H9 (cell line): ENCODE data around the gene ZNF609. TPM values are rescaled to one million over a fixed set of nuclear protein-coding genes. Genes with fewer than 3 reads are reported as not detected.

Experiments
- DNase-seq: peaks from one replicate; pipeline ENCODE4 v3.0.0-alpha.2; 2017
- H2AFZ ChIP-seq: one replicate; pipeline ENCODE4 v1.6.1; 2013; ENCODE audit warnings: mild to moderate bottlenecking, low read length, control low read depth, moderate library complexity
- H2AK5ac ChIP-seq: 2 replicates; pipeline ENCODE4 v1.6.1; 2013; ENCODE audit warnings: low read length, control low read depth, mixed read lengths; ENCODE audit not compliant: insufficient read length
- H2BK120ac ChIP-seq: one replicate; pipeline ENCODE4 v1.6.1; 2013; ENCODE audit warnings: low read depth, mild to moderate bottlenecking, low read length, control low read depth, inconsistent platforms; ENCODE audit not compliant: poor library complexity, severe bottlenecking
- H2BK12ac ChIP-seq: 2 replicates; pipeline ENCODE4 v1.6.1; 2013; ENCODE audit warnings: low read length, control low read depth, mixed read lengths, low read depth; ENCODE audit not compliant: insufficient read length
- H2BK15ac ChIP-seq: 2 replicates; pipeline ENCODE4 v1.6.1; 2013; ENCODE audit warnings: low read depth, low read length, control low read depth
- H2BK20ac ChIP-seq: one replicate; pipeline ENCODE4 v1.6.1; 2013; ENCODE audit warnings: low read depth, mild to moderate bottlenecking, low read length, control low read depth, inconsistent platforms; ENCODE audit not compliant: poor library complexity, severe bottlenecking
- H2BK5ac ChIP-seq: 2 replicates; pipeline ENCODE4 v1.6.1; 2013; ENCODE audit warnings: low read length, control low read depth, mixed read lengths; ENCODE audit not compliant: insufficient read length
- H3K14ac ChIP-seq: 2 replicates; pipeline ENCODE4 v1.6.1; 2013; ENCODE audit warnings: low read length, control low read depth; ENCODE audit not compliant: insufficient read depth
- H3K18ac ChIP-seq: 2 replicates; pipeline ENCODE4 v1.6.1; 2013; ENCODE audit warnings: low read depth, mild to moderate bottlenecking, mixed read lengths, low read length, control low read depth; ENCODE audit not compliant: insufficient read length
- H3K23ac ChIP-seq: 2 replicates; pipeline ENCODE4 v1.6.1; 2013; ENCODE audit warnings: low read length, control low read depth, mixed read lengths, low read depth; ENCODE audit not compliant: insufficient read length
- H3K23me2 ChIP-seq: 2 replicates; pipeline ENCODE4 v1.6.1; 2013; ENCODE audit warnings: low read depth, mild to moderate bottlenecking, mixed read lengths, low read length, control low read depth; ENCODE audit not compliant: insufficient read length, poor library complexity, severe bottlenecking
- H3K27ac ChIP-seq: 2 replicates; pipeline ENCODE4 v1.5.1; 2013; ENCODE audit warnings: low read length, control low read depth, mixed read lengths, low read depth; ENCODE audit not compliant: insufficient read length
- H3K27me3 ChIP-seq: 2 replicates; pipeline ENCODE4 v1.6.1; 2013; ENCODE audit warnings: low read length, control low read depth, inconsistent platforms; ENCODE audit not compliant: insufficient read depth
- H3K4ac ChIP-seq: 2 replicates; pipeline ENCODE4 v1.6.1; 2013; ENCODE audit warnings: low read depth, mild to moderate bottlenecking, control low read depth, inconsistent platforms, low read length, moderate library complexity
- H3K4me1 ChIP-seq: 2 replicates; pipeline ENCODE4 v1.6.1; 2013; ENCODE audit warnings: low read length, control low read depth, inconsistent platforms; ENCODE audit not compliant: insufficient read depth
- H3K4me2 ChIP-seq: 2 replicates; pipeline ENCODE4 v1.6.1; 2013; ENCODE audit warnings: low read length, control low read depth, mixed read lengths; ENCODE audit not compliant: insufficient read length, insufficient read depth
- H3K56ac ChIP-seq: 2 replicates; pipeline ENCODE4 v1.6.1; 2013; ENCODE audit warnings: low read depth, mild to moderate bottlenecking, mixed read lengths, low read length, control low read depth; ENCODE audit not compliant: insufficient read length
- H3K79me1 ChIP-seq: 2 replicates; pipeline ENCODE4 v1.6.1; 2013; ENCODE audit warnings: low read depth, mild to moderate bottlenecking, moderate library complexity, low read length, control low read depth, inconsistent platforms; ENCODE audit not compliant: insufficient read depth, poor library complexity, severe bottlenecking
- H3K79me2 ChIP-seq: 2 replicates; pipeline ENCODE4 v1.6.1; 2013; ENCODE audit warnings: low read length, control low read depth, inconsistent platforms; ENCODE audit not compliant: insufficient read depth
- H3K9ac ChIP-seq: 2 replicates; pipeline ENCODE4 v1.6.1; 2013; ENCODE audit warnings: low read length, control low read depth, mixed read lengths; ENCODE audit not compliant: insufficient read length; ENCODE audit errors: extremely low read depth
- H3K9me3 ChIP-seq: one replicate; pipeline ENCODE4 v1.6.1; 2013; ENCODE audit warnings: low read depth, low read length, inconsistent platforms; ENCODE audit not compliant: control insufficient read depth
- H3T11ph ChIP-seq: one replicate; pipeline ENCODE4 v1.6.1; 2013; ENCODE audit warnings: mild to moderate bottlenecking, low read length, control low read depth, inconsistent platforms
- H4K20me1 ChIP-seq: one replicate; pipeline ENCODE4 v1.6.1; 2013; ENCODE audit not compliant: control insufficient read depth, insufficient read length, insufficient read depth
- H4K5ac ChIP-seq: 2 replicates; pipeline ENCODE4 v1.6.1; 2013; ENCODE audit warnings: low read depth, mild to moderate bottlenecking, mixed read lengths, low read length, control low read depth; ENCODE audit not compliant: insufficient read length
- H4K8ac ChIP-seq: replicated peaks from 2 replicates; pipeline ENCODE4 v1.6.1; 2013; ENCODE audit warnings: low read length, control low read depth, mixed read lengths, low read depth; ENCODE audit not compliant: insufficient read length
- H4K91ac ChIP-seq: 2 replicates; pipeline ENCODE4 v1.6.1; 2013; ENCODE audit warnings: low read depth, mild to moderate bottlenecking, moderate library complexity, mixed read lengths, low read length, control low read depth; ENCODE audit not compliant: insufficient read length
- H3K27ac Mint-ChIP-seq, 3 experiments: 2 replicates in 2 of 3; 3 replicates in 1 of 3; pipeline ENCODE4 v1.8.0; 2020 to 2021; ENCODE audit warnings: mixed read lengths in 3 of 3, mild to moderate bottlenecking in 1 of 3, moderate library complexity in 1 of 3
- H3K27me3 Mint-ChIP-seq: 2 replicates; pipeline ENCODE4 v1.8.0; 2021; ENCODE audit warnings: low read depth, mild to moderate bottlenecking, moderate library complexity, mixed read lengths
- H3K36me3 Mint-ChIP-seq, 3 experiments: 2 replicates in 2 of 3; 3 replicates in 1 of 3; pipeline ENCODE4 v1.8.0; 2020 to 2021; ENCODE audit warnings: low read depth in 3 of 3, mixed read lengths in 3 of 3; ENCODE audit not compliant: insufficient read depth in 1 of 3
- H3K4me1 Mint-ChIP-seq, 2 experiments: 2 replicates each; pipeline ENCODE4 v1.8.0; 2020; ENCODE audit warnings: mixed read lengths in 2 of 2
- H3K4me3 Mint-ChIP-seq, 2 experiments: 2 replicates in 1 of 2; 3 replicates in 1 of 2; pipeline ENCODE4 v1.8.0; 2020 to 2021; ENCODE audit warnings: mild to moderate bottlenecking in 2 of 2, mixed read lengths in 2 of 2, moderate library complexity in 1 of 2
- H3K9me3 Mint-ChIP-seq, 2 experiments: 2 replicates in 1 of 2; 3 replicates in 1 of 2; pipeline ENCODE4 v1.8.0; 2020; ENCODE audit warnings: mild to moderate bottlenecking in 2 of 2, mixed read lengths in 2 of 2, moderate library complexity in 1 of 2
- WGBS: extraction: QIAGEN DNeasy Blood & Tissue Kit; methylation state at CpG from one replicate; pipeline ENCODE4 v1.1.7; 2013; ENCODE audit warnings: missing lambda C conversion rate, low lambda C conversion rate, mixed read lengths; ENCODE audit not compliant: insufficient read length; ENCODE audit errors: extremely low coverage; 5-methylcytosine and 5-hydroxymethylcytosine counted together
- total RNA-seq: library from RNA; stranded (reverse); gene quantifications from 2 replicates; pipeline ENCODE4 v1.2.1, GENCODE V29; 2021
- TF ChIP-seq, protein P1 (sequence below): fragments of 200-600 bp; sonication (generic); conservative IDR thresholded peaks from 3 replicates; pipeline ENCODE4 v1.8.0; 2021; ENCODE audit warnings: antibody characterized with exemption, mild to moderate bottlenecking

ZNF609 gene
- total RNA-seq, 1 experiment from 2014 or later = 45.3 TPM

DNA sequence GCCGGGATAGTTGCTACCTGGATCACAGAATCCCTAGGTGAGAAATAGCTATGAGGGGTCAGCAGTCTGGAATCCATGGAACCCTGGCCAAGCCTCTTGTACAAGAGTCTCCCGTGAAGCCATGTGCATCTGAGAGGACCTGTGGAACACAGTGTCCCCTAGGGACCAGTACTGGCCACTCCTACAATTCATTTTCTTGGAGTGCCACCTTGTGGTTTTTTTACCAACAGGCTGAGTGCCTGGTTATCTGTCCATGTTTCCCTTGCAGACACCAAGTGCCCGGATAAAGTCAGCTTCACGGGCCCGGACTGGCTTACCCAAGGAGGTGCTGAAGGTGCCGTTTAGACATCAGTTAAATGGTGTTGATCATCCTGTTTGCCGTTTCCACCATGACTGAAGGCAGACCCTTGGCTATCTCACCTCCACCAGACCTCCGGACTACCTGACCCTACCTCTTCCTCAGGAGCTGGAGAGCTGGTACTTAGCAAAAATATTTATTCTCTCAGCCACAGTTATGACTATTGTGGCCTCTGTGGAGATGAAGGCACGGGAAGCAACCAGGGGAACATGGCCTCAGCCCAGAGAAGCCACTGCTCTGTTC lies 221.1 kb downstream of the ZNF609 start:
- Histone ChIP-seq H3K23me2 (no peaks in the 10 kb centered on the region), H2BK20ac (no peak overlapping the region), H4K91ac (no peak overlapping the region), H3K79me2 (no peaks in the 10 kb centered on the region), H3K18ac (no peak overlapping the region), H3T11ph (no peak overlapping the region), H2AK5ac (no peak overlapping the region), H3K27me3 (no peaks in the 10 kb centered on the region), H4K8ac (no peak overlapping the region), H2AFZ (no peak overlapping the region), H4K5ac (no peak overlapping the region), H3K4ac (no peak overlapping the region), H3K56ac (no peak overlapping the region), H2BK120ac (no peak overlapping the region), H4K20me1 (no peaks in the 10 kb centered on the region), H3K79me1 (no peaks in the 10 kb centered on the region), H3K27ac (no peak overlapping the region), H2BK12ac (no peak overlapping the region), H3K4me2 (no peak overlapping the region), H2BK15ac (no peak overlapping the region), H3K14ac (no peak overlapping the region), H3K23ac (no peak overlapping the region), H3K9me3 (no peaks in the 10 kb centered on the region), H2BK5ac (no peak overlapping the region), H3K9ac (no peak overlapping the region), H3K4me1 (no peaks in the 10 kb centered on the region)
- Mint-ChIP-seq H3K4me1 (peaks cover 10 to 19% of the 10 kb centered on the region in 2 experiments), H3K27me3 (peaks cover 6% of the 10 kb centered on the region; the same call in 1 of the 2 replicates), H3K36me3 (peaks cover 20 to 88% (median 61%) of the 10 kb centered on the region in 3 experiments; a peak in 6 of 7 replicates), H3K27ac (no peak overlapping the region), H3K9me3 (no peaks in the 10 kb centered on the region; a peak in 1 of 5 replicates), H3K4me3 (no peak overlapping the region)
- DNase-seq = peak; percentile 78
- TF ChIP-seq, protein P1, sequence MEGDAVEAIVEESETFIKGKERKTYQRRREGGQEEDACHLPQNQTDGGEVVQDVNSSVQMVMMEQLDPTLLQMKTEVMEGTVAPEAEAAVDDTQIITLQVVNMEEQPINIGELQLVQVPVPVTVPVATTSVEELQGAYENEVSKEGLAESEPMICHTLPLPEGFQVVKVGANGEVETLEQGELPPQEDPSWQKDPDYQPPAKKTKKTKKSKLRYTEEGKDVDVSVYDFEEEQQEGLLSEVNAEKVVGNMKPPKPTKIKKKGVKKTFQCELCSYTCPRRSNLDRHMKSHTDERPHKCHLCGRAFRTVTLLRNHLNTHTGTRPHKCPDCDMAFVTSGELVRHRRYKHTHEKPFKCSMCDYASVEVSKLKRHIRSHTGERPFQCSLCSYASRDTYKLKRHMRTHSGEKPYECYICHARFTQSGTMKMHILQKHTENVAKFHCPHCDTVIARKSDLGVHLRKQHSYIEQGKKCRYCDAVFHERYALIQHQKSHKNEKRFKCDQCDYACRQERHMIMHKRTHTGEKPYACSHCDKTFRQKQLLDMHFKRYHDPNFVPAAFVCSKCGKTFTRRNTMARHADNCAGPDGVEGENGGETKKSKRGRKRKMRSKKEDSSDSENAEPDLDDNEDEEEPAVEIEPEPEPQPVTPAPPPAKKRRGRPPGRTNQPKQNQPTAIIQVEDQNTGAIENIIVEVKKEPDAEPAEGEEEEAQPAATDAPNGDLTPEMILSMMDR = peak; percentile 95
- WGBS = no CpG with 5 or more reads among the region's 9 CpGs
